Measurements from ENCODE around the gene RECK.

Gene RECK

DNA sequence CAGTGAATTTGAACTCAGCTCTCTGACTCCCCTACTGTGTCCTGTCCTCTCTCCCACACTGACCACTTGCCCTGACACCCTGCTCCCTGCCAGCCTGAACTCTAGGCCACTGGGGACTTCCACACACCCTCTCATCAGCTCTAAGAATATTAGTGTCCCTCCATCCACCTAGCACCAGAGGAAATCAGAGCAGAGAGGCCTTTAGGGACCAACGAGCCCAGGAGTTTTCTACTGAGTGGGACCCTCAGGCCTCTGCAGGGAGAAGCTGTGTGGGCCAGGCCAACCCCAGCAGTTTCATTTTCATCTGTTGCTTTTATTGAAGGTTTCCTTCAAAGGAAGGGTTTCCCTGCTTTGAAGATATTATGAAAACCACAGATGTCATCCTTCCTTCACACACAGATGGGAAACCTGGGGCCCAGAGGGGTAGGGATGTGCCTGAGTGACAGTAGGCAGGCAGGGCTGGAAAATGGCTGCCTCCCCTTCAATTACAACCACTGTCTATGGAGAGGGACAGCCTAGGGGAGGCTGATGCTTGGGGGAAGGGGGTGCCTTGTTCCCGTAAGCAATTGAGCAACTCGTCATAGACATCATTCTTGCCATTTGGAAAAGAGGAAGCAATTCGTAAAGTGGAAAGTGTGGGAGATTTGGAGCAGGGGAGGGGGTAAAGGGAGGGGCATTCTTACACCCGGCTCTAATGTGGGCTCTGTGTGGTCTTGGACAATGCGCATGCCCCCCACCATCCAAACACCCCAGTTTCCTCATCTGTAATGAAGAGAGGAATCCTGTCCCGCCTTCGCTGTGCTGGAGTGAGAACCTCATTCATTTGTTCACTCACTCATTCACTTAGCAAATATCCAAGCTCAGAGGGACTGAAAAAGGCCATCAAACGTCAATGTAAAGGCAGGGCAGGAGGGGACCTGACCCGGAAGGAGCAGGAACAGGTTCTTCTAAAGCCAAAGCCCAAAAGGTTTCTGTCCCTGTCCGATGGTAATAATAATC lies 103.7 kb downstream of the RECK start:
- peak in 1 of 2 donors; percentile 34 for DNase-seq (ENCODE audit: low read depth in 2 of 2)

DNA sequence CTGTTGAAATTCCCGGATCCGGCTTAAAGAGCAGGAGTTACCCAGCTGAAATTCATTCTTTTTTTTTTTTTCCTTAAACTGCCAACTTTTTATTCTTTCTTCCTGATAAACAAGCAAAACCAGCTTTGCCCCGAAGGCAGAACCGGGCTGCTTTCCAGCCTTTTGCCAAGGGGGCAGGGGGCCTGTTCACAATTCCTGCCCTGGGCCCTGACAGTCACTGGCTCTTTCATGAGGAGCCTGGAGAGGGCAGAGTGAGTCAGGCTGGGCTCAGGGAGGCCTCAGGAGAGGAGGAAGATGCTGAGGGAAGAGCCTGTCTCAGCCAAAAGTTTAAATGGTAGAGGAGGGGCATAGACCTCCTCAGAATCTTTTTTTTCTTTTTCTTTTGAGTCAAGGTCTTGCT lies 104.6 kb downstream of the RECK start:
- DNase-seq (ENCODE audit: low read depth in 2 of 2) = no peak

DNA sequence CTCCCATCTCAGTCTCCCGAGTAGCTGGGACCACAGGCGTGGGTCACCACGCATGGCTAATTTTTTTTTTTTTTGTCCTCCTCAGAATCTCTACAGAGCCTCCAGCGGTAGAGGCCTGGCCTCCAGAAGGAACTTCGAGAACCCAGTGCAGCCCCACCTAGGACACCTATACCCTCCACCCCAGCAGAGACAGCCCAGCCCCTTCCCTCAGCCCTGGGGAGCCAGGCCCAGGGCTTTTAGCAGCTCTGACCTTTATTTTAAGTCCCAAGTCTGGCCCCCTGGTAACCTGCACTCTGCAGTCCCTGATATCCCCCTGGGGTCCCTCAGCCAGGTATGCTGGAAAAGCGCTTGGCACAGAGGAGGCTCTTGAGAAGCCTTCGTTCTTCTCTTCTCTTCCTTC lies 105.0 kb downstream of the RECK start:
- DNase-seq (ENCODE audit: low read depth in 2 of 2) = no peak

DNA sequence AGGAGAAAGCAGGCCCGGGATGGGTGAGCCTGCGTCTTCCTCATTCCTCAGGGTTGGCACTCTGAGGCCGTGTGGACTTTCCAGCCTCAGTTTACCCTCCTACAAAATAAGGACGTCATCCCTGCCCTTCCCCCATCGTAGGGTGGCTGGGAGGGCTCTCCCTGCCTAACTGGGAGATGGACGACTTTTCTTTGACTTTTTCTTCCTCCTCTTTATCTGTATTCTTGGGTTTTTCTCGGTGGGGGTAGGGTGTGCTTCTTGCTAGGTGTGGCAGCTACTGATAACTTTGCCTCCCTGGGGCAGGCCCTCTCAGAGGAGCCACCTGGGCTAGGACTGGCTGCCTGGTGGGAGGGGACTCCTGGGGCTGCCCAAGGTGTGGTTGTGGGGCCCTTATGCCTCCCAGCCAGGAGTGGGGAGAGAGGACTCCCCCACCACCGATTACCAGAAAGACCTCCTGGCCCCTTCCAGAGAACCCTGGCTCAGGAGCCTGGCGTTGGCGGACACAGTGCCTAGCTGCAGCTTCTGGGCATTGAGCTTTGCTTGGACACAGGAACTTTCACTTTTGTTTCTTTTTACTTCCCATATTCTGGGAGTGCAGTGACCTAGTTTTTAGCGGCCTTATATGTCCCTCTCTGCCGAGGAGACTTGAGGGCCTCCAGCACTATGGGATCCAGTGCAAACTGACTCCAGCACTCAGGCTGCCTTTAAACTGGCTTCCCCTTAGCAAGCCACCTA lies 106.0 kb downstream of the RECK start:
- DNase-seq (ENCODE audit: low read depth in 2 of 2) = no peak

DNA sequence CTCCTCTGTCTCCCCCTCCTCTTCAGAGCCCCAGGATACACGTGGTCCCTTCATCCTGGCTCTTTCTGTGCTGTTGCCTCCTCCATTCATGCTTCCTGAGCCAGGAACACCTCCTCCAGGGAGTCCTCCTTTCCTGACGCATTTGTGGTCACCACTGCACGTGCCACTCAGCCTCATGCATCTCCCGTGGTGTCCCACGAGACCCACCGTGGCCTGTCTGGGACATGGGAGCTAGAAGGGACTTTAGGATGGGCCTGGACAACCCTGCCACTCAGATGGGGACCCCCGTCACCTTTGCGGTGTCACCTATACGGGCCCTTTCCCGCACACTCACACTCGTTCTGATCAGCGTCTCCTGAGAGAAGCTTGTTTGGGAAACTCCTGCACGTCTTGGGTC lies 106.5 kb downstream of the RECK start:
- no peak for DNase-seq (ENCODE audit: low read depth in 2 of 2)

DNA sequence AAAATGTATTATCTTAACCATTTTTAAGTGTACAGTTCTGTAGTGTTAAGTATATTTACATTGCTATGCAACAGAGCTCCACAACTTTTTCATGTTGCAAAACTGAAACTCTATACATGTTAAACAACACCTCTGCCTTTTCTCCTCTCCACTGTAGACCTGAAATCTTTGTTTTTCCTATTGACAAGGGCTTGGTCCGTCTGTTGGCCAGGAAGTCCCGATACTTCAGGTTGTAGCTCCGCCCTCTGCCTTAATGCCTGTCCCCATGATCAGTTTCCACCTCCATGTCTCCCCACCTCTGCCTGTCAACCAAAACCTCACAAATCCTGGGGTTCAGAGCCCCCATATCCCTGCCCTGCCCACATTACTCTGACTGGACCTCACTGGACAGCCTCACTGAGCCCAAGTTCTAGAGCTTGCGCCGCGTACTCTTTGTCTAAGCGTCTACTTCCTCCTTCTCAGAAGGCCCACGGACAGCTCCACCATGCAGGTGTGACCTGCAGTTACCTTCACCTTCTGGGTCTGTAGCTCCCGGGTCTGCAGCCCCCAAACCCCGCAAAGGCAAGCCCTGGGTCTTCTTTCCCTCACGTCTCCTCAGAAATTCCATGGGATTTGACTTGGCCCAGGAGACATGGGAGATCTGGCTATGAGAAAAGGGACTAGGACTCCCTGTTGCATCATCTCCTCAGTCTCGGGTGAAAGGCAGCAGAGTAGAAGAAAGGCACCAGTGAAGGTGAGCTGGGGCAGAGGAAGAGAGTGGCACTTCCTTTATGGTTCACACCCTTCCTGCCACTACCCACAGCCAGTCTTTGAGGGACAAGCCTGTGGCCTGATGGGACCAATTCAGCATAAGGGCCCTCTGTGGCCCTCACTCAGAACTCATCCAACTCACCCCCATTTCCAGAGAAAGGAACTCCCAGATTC lies 107.9 kb downstream of the RECK start:
- no peak for DNase-seq (ENCODE audit: low read depth in 2 of 2)

DNA sequence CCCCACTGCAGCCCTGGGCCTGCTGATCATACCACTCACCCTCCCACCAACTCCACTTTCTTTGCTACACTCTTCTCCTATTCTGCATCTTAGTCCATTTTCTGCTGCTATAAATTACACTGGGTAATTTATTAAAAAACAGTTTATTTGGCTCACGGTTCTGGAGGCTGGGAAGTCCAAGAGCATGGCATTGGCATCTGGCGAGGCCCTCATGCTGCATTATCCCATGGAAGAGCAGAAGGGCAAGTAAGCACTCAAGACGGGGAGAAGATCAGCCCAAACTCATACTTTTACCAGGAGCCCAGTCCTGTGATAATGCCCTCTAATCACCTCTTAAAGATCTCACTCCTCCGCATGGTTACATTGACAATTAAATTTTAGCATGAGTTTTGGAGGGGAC lies 109.3 kb downstream of the RECK start:
- no peak for DNase-seq (ENCODE audit: low read depth in 2 of 2)

DNA sequence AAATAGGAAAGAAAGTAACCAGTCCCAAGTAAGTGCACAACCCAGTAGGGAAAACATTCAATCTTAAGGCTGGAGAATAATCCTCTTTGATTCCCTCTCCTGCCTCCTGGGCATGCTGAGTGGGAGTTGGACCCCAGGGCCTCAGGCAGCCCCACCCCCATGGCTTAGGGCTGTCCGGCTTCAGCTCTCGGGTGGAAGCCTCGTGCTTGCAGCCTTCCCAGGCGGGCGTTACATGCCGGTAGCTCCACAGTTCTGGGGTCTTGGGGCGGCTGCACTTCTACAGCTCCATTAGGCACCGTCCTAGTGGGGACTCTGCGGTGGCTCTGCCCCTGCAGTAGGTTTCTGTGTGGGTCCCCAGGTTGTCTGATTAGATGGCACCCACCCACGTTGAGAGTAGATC lies 109.9 kb downstream of the RECK start:
- no peak for DNase-seq (ENCODE audit: low read depth in 2 of 2)

DNA sequence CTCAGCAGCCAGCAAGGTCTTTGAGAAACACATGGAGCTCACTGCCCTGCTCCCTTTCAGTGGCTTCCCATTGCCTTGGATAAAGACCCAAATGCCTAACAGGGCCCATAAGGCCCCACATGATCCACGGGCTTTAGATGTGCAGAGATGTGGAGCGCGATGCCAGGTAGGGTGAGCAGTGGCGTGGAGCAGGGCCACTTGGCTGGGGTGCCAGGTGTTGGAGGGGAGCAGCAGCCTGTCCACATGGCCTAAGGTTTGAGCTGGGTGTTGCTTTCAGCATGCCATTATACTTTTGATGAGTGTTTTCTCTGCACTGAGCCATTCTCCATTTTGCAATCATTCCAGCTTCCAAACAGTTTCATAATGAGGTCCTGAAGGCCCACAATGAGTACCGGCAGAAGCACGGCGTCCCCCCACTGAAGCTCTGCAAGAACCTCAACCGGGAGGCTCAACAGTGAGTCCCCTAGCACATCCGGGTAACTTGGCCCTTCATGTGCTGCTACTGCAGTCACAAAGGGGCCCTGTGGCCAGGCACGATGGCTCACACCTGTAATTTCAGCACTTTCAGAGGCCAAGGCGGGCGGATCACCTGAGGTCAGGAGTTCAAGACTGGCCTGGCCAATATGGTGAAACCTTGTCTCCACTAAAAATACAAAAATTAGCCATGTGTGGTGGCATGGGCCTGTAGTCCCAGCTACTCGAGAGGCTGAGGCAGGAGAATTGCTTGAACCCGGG lies 110.9 kb downstream of the RECK start:
- DNase-seq (ENCODE audit: low read depth in 2 of 2) = no peak

DNA sequence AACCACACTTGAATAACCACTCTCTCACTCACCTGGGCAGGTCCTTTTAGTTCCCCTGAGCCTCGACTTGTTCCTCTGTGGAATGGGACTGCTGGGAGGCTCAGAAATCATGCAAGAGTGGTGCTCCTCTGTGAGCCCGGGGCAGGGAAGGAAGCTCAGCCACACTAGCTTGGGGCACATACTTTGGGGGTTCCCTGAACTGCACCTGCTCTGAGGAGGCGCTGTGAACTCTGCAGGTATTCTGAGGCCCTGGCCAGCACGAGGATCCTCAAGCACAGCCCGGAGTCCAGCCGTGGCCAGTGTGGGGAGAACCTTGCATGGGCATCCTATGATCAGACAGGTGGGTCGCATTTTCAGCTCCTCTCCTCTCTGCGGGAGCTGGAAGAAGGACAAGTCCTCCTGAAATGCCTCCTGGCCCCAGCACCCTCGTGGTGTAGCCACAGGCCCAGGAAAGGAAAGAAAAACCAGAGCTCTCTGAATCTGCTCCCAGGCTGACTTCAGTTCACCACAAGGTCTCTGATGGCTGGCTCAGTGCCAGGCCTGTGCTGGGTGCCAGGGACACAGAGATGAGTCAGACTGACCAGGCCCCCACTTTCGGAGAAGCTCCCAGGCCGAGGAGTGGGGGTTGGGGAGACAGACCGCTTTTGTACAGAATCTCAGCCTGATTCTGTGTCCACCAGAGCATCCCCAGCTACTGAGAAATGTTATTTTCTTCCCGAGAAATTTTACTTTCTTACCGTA lies 111.8 kb downstream of the RECK start:
- DNase-seq (ENCODE audit: low read depth in 2 of 2) = peak in 1 of 2 donors; percentile 58

DNA sequence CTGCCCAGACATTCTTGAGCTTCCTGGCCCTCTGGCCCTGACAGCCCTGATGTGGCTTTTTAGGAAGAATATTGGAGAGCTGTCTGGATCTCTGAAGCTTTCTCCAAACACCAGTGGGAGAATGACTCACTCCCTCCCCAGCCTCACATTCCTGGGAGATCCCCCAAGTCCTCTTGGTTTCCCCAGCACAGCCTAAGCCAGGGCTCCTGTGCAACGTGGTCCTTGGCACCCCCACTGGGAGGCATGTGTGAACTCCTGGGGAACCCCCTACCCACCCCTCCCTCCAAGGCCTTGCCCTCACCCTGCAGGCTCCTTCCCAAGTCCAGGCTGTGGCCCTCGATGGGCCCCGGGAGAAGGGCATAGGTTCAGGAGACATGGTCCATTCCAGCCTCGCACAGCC lies 112.5 kb downstream of the RECK start:
- DNase-seq (ENCODE audit: low read depth in 2 of 2) = no peak

DNA sequence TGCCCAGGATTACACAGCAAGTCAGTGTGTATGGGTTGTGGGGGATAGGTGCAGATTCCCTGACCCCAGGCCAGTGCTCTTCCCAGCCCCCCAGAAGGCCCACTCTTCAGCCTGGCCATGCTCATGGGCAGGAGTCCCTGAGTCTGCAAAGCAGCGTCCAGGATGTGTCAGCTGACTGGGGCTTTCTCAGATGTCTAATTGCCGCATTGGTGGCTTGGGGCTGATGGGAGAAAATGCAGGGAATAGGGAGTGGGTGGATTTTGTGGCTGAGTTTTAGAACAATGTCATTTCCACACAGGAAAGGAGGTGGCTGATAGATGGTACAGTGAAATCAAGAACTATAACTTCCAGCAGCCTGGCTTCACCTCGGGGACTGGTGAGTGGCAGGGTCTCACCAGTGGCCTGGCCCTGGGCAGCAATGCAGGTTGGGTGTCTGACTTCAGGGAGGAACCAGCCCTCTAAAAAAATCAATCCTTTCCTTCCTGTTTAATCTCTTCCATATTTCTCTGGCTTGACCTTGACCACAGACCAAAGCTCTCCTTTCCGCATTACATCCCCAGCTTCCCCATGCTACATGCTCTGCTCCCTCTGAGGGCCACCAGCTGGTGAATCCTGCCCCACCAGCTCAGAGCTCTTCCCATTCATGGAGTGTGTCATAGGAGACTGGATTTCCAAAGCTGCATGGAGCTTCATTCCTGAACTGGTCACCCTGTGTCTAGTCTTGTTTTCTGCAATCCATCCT lies 114.0 kb downstream of the RECK start:
- DNase-seq (ENCODE audit: low read depth in 2 of 2) = no peak

DNA sequence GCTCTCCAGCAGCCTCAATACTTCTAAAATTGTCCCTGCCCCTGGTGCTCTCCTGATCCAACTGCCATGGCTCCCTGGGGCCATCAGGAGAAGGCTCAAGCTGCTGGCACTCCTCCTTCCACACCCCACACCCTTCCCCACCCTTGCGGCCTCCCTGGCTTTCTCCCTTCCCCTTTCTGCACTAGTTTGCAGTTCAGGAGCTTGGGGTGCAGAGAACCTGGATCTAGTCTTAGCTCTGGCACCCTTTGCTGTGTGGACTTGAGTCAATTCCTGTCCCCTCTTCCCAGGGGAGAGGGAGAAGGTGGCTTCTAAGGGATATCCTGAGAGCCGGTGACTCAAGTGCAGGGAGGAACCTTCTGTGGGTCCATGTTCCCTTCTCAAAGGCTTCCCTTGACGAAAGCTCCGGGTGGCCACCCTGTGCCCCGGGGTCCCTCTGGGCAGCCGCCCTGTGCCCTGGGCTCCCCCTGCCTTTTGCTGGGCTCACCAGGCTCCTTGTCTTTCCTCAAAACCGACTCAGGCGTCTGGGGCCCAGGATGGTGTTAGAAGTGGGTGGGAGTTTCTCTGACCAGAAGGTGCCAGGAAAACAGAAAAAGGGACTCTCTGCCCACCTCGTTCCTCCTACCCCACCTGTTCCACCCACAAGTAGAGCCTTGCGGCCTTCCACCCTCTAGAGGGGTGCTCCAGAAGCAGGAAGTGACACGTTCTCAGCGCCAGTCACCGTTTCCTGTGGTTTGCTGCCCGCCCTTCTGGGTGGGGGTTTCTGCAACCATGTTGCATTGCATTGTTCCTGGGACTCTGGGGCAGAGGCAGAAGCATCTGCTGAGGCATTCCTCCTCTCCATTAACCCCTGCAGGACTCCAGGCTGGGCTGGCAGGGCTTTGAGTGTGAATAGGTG lies 114.8 kb downstream of the RECK start:
- DNase-seq (ENCODE audit: low read depth in 2 of 2) = peak; percentile 70 to 79

DNA sequence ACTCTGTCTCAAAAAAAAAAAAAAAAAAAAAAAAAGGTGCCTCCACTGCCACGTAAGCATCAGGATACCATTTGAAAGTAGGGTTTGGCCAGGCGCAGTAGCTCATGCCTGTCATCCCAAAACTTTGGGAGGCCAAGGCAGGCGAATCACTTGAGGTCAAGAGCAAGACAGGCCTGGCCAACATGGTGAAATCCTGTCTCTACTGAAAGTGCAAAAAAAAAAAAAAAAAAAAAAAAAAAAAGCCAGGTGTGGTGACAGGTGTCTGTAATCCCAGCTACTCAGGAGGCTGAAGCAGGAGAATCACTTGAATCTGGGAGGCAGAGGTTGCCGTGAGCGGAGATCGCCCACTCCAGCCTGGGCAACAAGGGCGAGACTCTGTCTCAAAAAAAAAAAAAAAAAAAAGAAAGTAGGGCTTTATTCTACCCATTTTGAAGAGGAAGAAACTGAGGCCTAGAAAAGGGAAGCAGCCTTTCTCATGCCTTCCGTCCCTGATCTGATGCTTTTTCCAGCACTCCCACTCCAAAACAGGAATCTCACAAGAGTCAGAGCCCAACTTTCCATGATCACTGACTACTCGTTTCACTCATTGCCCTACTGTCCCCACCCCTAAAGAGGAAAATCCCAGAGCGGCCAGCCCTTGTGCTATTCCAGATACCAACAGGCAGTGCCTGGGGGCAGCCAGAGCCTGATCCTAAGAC lies 116.2 kb downstream of the RECK start:
- no peak for DNase-seq (ENCODE audit: low read depth in 2 of 2)

DNA sequence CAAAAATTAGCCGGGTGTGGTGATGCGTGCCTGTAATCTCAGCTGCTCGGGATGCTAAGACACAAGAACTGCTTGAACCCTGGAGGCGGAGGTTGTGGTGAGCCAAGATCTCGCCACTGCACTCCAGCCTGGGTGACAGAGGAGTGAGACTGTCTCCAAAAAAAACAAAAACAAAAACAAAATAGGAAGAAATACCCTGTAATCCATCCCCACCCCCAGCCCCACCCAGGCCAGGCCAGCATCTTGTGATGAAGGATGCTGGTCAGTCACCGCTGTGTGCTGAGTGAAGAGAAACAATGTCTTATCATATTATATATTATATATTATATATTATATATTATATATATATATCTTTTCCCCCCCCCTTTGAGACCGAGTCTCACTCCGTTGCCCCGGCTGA lies 117.0 kb downstream of the RECK start:
- DNase-seq (ENCODE audit: low read depth in 2 of 2) = no peak

DNA sequence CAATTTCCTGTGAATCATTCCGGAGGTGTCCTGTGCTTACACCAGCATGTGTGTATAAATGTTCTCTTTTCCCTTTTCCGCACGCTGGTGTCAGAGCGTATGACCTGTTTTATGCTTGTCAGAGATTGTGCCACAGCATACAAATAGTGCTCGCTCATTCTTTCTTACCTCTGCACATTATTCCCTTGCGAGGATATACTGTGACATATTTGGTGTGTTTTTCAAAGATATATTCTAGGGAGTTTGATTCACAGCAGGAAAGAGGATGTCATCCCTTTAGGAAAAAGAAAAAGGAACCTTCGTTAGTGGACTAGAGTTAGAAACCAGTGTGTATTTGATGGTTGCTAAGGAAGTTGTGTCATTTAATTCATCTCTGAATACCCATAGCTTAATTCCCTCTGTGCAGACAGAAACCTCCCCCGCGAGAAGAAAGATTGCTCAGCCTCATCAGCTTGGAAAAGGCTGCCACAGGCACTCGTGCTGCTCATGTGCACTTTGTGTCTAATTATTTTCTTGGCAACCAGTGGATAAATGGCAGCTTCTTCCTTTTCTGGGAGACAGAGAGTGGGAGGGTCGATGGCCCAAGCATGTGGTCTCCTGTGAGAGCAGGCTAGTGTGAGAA lies 117.7 kb downstream of the RECK start:
- no peak for DNase-seq (ENCODE audit: low read depth in 2 of 2)

DNA sequence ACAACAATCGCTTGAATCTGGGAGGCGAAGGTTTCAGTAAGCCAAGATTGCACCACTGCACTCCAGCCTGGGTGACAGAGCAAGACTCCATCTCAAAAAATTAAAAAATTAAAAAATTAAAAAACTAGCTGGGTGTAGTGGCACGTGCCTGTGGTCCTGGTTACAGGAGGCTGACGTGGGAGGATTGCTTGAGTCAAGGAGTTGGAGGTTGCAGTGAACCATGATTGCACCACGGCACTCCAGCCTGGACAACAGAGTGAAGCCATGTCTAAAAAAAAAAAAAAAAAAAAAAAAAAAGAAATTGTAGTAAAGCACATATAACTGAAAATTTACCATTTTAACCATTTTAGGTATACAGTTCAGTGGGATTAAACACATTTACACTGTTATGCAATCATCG lies 119.4 kb downstream of the RECK start:
- DNase-seq (ENCODE audit: low read depth in 2 of 2) = no peak

DNA sequence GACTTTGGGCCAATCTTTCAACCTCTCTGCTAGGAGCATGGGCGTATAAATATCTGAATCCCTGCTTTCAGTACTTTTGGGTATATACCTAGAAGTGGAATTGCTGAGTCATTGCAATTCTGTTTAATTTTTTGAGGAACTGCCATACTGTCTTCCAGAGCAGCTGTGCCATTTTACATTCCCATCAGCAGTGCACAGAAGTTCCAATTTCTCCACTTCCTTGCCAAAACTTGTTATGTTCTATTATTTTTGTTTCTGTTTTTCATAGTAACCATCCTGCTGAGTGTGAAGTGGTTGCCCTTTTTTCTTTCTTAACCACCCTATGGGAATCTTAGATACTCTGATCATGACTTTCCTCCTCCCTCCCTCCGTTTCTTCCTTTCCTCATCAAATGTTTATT lies 121.4 kb downstream of the RECK start:
- no peak for DNase-seq (ENCODE audit: low read depth in 2 of 2)
